Measurements from ENCODE around the gene IFITM10. TPM values are rescaled to one million over a fixed set of nuclear protein-coding genes. Genes with fewer than 3 reads are reported as not detected.

IFITM10 gene
- total and polyA plus RNA-seq, 9 of the 15 experiments (the other 6 are each of a cell fraction or from before 2014, with no cell fraction given): 0.08 to 0.13 (median 0.09) TPM; not detected in 6

DNA sequence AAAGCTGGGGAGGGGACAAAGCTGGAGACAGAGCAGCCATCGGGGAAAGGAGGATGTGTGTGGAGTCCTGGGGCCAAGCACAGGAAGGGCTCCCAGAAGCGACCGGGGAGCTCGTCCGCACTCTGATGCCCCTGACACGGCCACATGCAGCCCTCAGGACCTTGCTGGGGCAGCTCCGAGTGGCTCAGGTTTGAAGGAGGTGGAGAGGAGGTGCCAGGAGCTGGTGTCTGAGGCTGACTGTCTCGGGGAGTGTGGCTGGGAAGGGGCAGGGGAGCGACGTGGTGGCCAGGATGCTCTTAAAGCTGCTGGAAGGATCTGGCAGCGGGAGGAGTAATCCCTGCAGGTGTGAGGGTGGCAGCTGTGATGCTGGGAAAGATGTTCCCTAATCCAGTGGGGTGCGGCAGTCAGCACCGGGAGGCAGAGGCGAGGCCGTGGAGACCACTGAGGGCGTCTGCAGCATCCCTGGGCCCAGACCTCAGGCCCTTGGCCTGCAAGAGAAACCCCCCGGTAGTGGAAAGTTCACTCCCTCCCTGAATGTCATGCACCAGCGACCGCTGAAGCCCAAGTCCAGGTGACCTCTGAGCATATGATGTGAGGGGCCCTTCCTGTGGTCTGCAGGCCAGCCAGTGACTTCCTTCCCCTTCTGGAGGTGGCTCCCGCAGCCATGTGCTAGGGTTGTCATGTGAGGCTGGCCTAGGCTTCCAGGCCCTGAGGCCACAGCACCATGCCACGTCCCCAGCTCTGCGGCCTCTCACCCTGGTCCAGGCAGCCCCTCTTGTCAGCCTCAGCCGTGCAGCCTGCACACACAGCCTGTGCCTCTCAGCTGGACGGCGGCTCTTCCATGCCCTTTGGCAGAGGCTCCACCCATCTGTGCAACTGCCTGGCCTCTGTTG lies 30.6 kb upstream of the IFITM10 start:
- H3K79me2 ChIP-seq (ENCODE audit: control insufficient read depth, insufficient read depth, low read length): no peaks in the 10 kb centered on the region
- CTCF ChIA-PET (ENCODE audit: low intra/inter-chr PET ratio): no interaction called here
- 12% methylated on average over 25 of the region's 25 CpGs for WGBS (ENCODE audit: insufficient coverage, low coverage, missing lambda C conversion rate)
- no peaks in the 10 kb centered on the region for H3K9me3 ChIP-seq (replicated peaks; ENCODE audit: control insufficient read depth, insufficient read depth, low read depth, low read length)
- TF ChIP-seq, protein P1, sequence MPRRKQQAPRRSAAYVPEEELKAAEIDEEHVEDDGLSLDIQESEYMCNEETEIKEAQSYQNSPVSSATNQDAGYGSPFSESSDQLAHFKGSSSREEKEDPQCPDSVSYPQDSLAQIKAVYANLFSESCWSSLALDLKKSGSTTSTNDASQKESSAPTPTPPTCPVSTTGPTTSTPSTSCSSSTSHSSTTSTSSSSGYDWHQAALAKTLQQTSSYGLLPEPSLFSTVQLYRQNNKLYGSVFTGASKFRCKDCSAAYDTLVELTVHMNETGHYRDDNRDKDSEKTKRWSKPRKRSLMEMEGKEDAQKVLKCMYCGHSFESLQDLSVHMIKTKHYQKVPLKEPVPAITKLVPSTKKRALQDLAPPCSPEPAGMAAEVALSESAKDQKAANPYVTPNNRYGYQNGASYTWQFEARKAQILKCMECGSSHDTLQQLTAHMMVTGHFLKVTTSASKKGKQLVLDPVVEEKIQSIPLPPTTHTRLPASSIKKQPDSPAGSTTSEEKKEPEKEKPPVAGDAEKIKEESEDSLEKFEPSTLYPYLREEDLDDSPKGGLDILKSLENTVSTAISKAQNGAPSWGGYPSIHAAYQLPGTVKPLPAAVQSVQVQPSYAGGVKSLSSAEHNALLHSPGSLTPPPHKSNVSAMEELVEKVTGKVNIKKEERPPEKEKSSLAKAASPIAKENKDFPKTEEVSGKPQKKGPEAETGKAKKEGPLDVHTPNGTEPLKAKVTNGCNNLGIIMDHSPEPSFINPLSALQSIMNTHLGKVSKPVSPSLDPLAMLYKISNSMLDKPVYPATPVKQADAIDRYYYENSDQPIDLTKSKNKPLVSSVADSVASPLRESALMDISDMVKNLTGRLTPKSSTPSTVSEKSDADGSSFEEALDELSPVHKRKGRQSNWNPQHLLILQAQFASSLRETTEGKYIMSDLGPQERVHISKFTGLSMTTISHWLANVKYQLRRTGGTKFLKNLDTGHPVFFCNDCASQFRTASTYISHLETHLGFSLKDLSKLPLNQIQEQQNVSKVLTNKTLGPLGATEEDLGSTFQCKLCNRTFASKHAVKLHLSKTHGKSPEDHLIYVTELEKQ (CRISPR knock-in tag; IDR thresholded peaks at IDR 0.05): no peak
- TF ChIP-seq USF1 (CRISPR knock-in tag; IDR thresholded peaks at IDR 0.05): peak; percentile 54; the same call in 1 of the 2 replicates
- no peak for DNase-seq (ENCODE audit: extremely low read depth in 1 of 4, low spot score in 3 of 4)
- H3K4me1 ChIP-seq (replicated peaks in 1 of 2; ENCODE audit: control insufficient read depth in 2 of 2, insufficient read depth in 2 of 2, low read length in 2 of 2): peaks cover 8 to 65% of the 10 kb centered on the region in 2 experiments
- no peaks in the 10 kb centered on the region for H3K9me1 ChIP-seq (ENCODE audit: control insufficient read depth, insufficient read depth, low read length)
- no peak for FAIRE-seq
- H3K27ac ChIP-seq (ENCODE audit: extremely low read depth, low read depth, low read length): no peak overlapping the region
- H4K20me1 ChIP-seq (replicated peaks; ENCODE audit: control insufficient read depth, insufficient read depth, low read length): peaks cover 8% of the 10 kb centered on the region; the same call in 1 of the 2 replicates
- no peak overlapping the region; a peak in 1 of 4 replicates for H3K9ac ChIP-seq (ENCODE audit: insufficient read depth in 1 of 2, low read depth in 2 of 2, low read length in 2 of 2)
- H3K27me3 ChIP-seq (ENCODE audit: control insufficient read depth in 2 of 2, insufficient read depth in 2 of 2, low read length in 2 of 2): peaks cover 26 to 68% of the 10 kb centered on the region in 2 experiments; a peak in 4 of 5 replicates
- no peak overlapping the region for H2AFZ ChIP-seq (ENCODE audit: low read depth, low read length)
- POLR2A ChIA-PET: interaction anchor here (0.6 to 1.1 kb wide), 3 partner anchors 8 to 12 kb away, joined by 3 to 4 read pairs (median 3); no protein-coding TSS in a partner anchor
- no peak overlapping the region for H3K4me3 ChIP-seq
- no peaks in the 10 kb centered on the region for H3K36me3 ChIP-seq (ENCODE audit: control insufficient read depth, insufficient read depth, low read length)
- peak; percentile 13; the same call in 1 of the 3 replicates for ATAC-seq
- in situ Hi-C loops (cut with MboI) (no loop called here), intact Hi-C loops (cut with micrococcal nuclease) (no loop called here)
- no TSS peak for BruUV-seq (replicated peaks)
- H3K4me2 ChIP-seq (ENCODE audit: insufficient read depth, low read length): no peak overlapping the region

Data from K562 (cell line).